Measurements from ENCODE around the gene RMRP.

DNA sequence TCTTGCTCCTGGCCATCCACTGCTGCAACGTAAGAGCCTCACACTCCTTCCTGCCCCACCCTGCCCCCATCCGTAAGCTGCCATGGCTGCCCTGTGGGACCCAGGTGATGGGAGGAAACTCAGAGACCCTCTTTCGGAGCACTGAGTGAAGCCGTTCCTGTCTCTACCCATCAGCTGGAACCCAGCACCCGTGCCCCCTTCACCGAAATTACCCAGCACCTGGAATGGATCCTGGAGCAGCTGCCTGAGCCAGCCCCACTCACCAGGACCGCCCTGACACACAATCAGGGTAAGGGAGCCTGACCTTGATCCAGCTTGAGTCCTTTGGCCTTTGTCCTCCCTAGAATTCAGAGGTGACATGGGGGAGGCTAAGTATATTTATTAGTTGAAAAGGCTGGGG lies 49.6 kb downstream of the RMRP start:
- TF ChIP-seq, protein P1, sequence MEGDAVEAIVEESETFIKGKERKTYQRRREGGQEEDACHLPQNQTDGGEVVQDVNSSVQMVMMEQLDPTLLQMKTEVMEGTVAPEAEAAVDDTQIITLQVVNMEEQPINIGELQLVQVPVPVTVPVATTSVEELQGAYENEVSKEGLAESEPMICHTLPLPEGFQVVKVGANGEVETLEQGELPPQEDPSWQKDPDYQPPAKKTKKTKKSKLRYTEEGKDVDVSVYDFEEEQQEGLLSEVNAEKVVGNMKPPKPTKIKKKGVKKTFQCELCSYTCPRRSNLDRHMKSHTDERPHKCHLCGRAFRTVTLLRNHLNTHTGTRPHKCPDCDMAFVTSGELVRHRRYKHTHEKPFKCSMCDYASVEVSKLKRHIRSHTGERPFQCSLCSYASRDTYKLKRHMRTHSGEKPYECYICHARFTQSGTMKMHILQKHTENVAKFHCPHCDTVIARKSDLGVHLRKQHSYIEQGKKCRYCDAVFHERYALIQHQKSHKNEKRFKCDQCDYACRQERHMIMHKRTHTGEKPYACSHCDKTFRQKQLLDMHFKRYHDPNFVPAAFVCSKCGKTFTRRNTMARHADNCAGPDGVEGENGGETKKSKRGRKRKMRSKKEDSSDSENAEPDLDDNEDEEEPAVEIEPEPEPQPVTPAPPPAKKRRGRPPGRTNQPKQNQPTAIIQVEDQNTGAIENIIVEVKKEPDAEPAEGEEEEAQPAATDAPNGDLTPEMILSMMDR (IDR thresholded peaks at IDR 0.05) = no peak
- no peak for TF ChIP-seq POLR2A (IDR thresholded peaks at IDR 0.05)

Measured in transverse colon (tissue), 3 donors.